ENCODE data around the gene C1orf141. TPM values are rescaled to one million over a fixed set of nuclear protein-coding genes. Genes with fewer than 3 reads are reported as not detected.
"Not testable (repeated sequence)": the region's sequence is repeated elsewhere in the genome, so short reads cannot be mapped to it uniquely, and the experiment has no call there.

The C1orf141 gene
- total RNA-seq, 1 donor from 2014 or later = not detected

DNA sequence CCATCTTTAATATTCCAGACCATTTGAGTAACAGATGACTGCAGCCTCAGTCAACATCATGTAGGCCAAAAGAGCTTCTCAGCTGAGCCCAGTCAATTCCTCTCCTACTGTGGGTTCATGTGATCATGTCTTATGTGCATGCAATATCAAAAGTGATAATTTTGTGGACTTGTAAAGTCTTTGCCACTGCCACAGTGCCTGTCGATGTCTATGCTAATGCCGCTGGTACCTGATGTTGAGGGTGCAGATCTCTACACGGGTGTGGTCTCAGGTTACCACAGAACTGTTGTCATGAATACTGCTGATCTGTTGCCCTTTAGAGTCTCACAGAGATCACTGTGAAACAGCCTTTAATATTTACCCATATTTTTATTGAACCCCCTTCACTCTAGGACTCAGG is 11.3 kb upstream of the C1orf141 start:
- intact Hi-C loops (cut with micrococcal nuclease) = loop anchor here (10.0 kb wide), 1 partner anchor 381 kb away; no protein-coding TSS in a partner anchor
- DNase-seq (no peak), ATAC-seq (no peak)

- intact Hi-C loops (cut with micrococcal nuclease) = loop anchor here (10.0 kb wide), 1 partner anchor 380 kb away; no protein-coding TSS in a partner anchor
- ATAC-seq = no peak
- no peak for DNase-seq
These were observed 9.9 kb upstream of the C1orf141 start for GRCh38 chr1:67144696-67145095.

DNA sequence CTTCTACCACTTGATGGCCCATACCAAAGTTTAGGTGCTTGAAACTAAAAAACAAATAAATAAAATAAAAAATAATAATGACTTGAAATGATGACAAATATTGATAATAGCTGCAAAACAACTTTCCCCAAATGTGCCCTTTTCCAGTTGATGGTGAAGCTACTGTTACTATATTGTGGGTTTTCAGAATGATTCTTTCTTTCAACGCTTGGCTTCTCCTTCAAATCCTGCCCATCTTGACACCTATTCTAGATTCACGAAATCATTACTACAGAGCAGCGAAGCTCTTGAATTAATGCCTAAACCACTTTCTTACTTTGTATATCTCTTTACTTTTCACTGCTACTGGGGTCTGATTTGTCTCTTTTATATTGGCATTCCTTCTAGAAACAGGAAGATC is 9.2 kb upstream of the C1orf141 start:
- DNase-seq = no peak
- ATAC-seq = no peak
- intact Hi-C loops (cut with micrococcal nuclease) = loop anchor here (10.0 kb wide), 1 partner anchor 379 kb away; no protein-coding TSS in a partner anchor

DNA sequence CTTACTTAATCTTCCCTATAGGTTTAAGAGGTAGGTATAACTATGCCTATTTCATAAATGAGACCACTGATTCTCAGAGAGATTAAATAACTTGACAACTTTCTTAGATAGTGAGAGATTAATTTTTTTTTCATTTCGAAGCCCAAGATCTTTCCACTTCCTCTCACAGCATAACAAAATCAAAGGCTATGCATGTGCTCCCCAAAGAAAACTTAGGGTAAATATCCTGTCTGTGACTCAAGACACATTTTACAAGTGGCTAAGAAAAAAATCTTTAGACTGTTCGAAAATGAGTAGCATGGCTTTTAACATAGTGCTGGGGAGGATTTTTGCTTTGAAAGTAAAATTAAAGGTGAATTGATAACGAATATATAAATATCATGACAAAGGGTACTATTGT is 8.2 kb upstream of the C1orf141 start:
- DNase-seq (no peak), ATAC-seq (no peak)
- intact Hi-C loops (cut with micrococcal nuclease) = loop anchor here (10.0 kb wide), 1 partner anchor 378 kb away; no protein-coding TSS in a partner anchor

- not testable (repeated sequence) for DNase-seq, ATAC-seq
- intact Hi-C loops (cut with micrococcal nuclease) = loop anchor here (10.0 kb wide), 1 partner anchor 377 kb away; no protein-coding TSS in a partner anchor
These were observed 7.1 kb upstream of the C1orf141 start for GRCh38 chr1:67141832-67142231.

- DNase-seq = no peak
- intact Hi-C loops (cut with micrococcal nuclease) = loop anchor here (10.0 kb wide), 1 partner anchor 376 kb away; no protein-coding TSS in a partner anchor
- no peak for ATAC-seq
These were observed 5.7 kb upstream of the C1orf141 start for GRCh38 chr1:67140460-67140859.

DNA sequence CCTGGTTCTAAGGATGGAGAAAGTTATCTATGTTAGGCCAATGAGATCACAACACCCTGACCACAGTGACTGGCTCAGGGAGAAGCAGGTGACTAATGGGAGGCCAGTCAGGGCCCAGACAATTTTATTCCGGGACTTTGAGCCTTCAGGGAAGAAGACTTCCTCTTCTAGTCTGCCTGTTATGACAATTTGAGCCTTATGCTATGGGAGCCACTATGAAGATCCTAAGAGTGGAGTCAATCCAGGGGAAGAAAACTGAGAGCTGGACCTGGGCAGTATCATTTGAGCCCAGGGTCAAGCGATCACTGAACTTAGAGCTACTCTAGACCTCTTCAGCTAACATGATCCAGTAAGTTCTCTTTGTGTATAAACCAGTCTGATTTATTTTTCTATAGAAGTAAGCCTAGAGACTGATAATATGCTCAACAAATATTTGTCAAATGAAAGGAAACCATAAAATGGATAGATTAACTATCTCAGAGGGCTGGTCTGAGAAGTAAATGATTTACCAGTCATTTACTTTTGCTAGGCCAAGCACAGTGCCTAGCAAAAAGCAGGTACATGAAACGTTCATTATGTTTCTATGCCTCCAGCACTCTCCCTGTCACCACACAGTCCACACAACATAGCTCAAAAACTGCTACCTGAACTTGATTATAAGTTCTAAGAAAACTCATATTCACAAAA is 4.2 kb upstream of the C1orf141 start:
- ATAC-seq (no peak), DNase-seq (no peak)
- intact Hi-C loops (cut with micrococcal nuclease) = no loop called here

- ATAC-seq = no peak
- intact Hi-C loops (cut with micrococcal nuclease) = no loop called here
These were observed 2.6 kb upstream of the C1orf141 start for GRCh38 chr1:67137307-67137753.

DNA sequence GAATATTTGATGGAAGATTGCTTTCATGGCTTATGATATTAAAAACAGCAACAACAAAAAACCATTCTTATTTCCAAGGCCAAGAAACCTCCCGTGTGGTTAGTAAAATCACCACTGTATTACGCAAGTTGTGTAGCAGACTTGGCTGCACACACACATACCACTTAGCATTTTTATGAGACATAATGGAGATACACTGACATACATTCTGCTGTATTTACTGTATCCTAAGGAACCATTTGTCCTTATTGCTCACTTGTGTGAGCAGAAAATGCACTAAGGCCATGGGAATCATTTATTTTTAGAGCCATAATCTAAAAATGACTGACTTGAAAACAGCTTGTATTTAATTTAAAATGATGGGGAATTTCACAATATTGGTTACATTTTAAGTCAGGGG is 584 bp upstream of the C1orf141 start:
- intact Hi-C loops (cut with micrococcal nuclease) = no loop called here
- ATAC-seq = peak; percentile 62
- DNase-seq = no peak

More at GRCh38 chr1:67137307-67137753, 2.6 kb upstream of the C1orf141 start:
- DNase-seq = no peak

DNA sequence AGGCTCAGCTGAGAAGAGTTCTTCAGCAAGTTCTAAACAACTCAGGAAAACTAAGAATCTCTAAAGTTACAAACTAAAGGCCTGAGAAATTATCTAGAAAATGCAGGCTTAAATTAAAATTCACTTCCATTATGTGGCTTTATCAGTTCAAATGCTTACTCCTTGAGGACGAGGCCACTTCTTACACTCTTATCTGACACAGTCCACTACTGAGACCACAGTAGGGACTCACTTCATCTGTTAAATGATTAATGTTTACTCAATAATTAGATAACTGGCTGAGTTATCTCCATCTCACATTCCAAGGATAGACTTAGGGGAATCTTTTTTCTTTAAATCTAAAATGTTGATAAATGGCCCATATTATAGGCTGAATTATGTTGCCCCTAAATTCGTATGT is 1.6 kb downstream of the C1orf141 start:
- ATAC-seq = no peak
- DNase-seq = no peak
- intact Hi-C loops (cut with micrococcal nuclease) = no loop called here

- DNase-seq = no peak
- intact Hi-C loops (cut with micrococcal nuclease) = no loop called here
- no peak for ATAC-seq
These were observed 4.1 kb downstream of the C1orf141 start for GRCh38 chr1:67130673-67131072.

GRCh38 chr1:67126974-67127373 is 7.8 kb downstream of the C1orf141 start:
- ATAC-seq = no peak
- no peak for DNase-seq

DNA sequence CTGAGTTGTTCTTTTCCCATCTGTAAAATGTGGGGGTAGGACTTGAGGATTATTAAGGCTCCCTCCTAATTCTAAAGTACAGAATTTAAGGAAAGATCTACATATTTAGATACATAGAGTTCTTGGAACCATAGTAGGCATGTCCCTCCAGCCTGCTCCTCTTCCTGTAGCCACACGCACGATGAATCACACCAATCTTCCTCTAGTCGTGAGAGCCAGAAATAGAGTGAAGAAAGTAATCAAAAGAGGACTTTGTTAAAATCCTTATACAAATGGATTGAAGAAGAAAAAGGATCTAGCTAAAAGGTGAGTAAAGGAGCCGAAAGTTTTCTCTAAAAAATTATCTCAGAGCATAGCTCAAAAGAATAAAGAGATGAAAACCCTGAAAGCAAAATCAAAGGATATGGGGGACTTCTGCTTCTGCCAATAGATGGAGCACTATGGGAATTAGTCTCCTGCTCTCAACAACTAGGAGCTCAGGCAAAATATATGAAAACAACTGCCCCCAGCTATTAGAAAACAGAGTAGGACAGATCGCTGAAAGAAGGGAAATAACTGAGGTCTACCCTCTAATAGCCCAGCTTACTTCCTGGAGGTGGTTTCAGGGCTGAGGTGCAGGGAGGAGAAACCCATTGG is 8.5 kb downstream of the C1orf141 start:
- DNase-seq (no peak), ATAC-seq (no peak)
- intact Hi-C loops (cut with micrococcal nuclease) = no loop called here

More at GRCh38 chr1:67126974-67127373, 7.8 kb downstream of the C1orf141 start:
- intact Hi-C loops (cut with micrococcal nuclease) = no loop called here

DNA sequence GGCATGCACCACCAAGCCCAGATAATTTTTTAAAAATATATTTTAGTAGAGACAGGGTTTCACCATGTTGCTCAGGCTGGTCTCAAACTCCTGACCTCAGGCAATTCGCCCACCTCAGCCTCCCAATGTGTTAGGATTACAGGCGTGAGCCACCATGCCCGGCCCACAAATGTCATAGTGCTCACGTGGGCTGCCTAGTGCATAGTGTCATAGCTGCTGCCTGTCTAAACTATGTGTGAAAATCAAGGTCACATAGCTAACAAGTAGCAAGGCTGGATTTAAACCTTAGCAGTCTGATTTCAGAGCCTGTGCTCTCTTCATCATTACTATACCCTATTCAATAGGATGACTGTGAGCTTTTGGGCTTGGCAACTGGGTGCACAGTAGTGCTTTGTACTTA is 10.3 kb downstream of the C1orf141 start:
- ATAC-seq (no peak), DNase-seq (no peak)
- intact Hi-C loops (cut with micrococcal nuclease) = no loop called here

DNA sequence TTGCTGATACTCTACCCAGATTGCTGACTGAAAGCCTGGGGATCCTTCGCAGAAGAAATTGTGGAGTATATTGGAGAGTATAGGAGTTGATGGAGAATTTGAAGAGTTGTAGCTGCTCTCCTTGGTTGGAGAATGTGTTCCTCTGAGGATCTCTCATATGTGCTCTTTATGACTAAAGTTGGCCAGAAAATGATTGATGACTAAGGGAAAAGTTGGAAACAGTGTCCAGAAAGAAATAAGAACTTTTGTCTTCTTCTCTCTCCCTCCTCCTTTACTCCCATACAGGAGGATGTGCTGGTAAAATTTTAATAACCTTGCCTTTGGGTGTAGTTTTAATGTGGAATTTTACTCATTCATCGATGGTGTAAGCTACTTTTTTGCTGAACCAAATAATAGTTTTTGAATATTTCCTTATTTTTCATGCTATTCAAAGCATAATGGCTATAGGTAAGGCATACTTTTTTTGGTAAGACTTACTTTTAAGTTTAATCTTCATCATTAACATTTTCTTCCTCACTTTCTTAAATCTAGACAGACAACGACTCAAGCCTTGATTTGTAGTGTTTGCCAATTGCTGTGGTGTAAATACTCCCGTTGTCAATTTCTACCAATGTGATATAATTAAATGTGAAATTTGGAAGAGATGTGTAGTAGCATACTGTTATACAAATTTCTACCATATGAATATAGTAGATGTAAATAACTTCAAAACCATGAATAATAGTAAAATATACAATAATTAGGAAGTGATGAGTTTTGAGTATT is 13.7 kb downstream of the C1orf141 start:
- intact Hi-C loops (cut with micrococcal nuclease) = no loop called here
- ATAC-seq (no peak), DNase-seq (no peak)

GRCh38 chr1:67118646-67119045 is 16.1 kb downstream of the C1orf141 start:
- ATAC-seq (no peak), DNase-seq (no peak)
- intact Hi-C loops (cut with micrococcal nuclease) = no loop called here

GRCh38 chr1:67118191-67118590 is 16.6 kb downstream of the C1orf141 start:
- DNase-seq (no peak), ATAC-seq (no peak)
- intact Hi-C loops (cut with micrococcal nuclease) = no loop called here

DNA sequence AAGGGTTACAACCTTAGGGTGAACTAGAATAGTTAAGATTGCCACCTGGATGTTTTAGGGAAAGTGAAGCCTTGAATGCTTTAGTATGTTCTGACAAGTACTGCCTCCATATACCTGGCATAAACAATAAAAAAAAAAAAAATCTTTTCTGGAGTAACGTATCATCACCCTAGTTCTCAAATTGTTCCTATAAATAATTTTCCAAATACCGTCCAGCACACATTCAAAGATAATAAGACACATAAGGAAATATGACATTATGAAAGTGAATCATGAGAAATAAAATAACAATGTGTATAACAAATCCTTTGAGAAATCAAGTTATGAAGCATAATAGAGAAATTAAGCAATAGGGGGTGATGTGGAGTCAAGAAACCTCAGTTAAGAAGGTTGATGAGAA is 20.6 kb downstream of the C1orf141 start:
- intact Hi-C loops (cut with micrococcal nuclease) = no loop called here
- ATAC-seq (no peak), DNase-seq (no peak)

DNA sequence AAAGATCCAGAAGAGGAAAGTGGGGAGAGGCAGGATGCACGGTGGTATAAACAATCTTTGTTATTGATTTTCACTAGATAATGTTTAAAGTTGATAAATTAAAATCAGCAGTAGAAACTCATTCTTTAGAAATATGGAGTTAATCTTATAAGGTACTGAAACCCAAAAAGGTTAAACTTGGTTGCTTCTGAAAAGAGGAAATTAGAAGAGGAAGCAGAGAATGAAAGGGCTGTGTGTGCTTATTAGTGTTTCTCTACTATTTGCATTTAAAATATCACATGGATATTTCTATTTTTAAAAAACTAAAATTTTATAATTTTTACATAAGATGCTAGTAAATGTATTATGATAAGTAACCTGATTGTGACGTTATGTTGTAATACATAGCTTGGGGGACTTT is 24.4 kb downstream of the C1orf141 start:
- intact Hi-C loops (cut with micrococcal nuclease) = no loop called here
- ATAC-seq = no peak
- DNase-seq = no peak

GRCh38 chr1:67105508-67105907 is 29.3 kb downstream of the C1orf141 start:
- intact Hi-C loops (cut with micrococcal nuclease) = no loop called here
- ATAC-seq (no peak), DNase-seq (no peak)

Data from left ventricle myocardium superior (tissue), 1 donor.